ENCODE measurements around the gene DENND4B. TPM values are rescaled to one million over a fixed set of nuclear protein-coding genes. Genes with fewer than 3 reads are reported as not detected.

Gene DENND4B
- total and polyA plus RNA-seq, 9 of the 15 experiments (the other 6 are each of a cell fraction or from before 2014, with no cell fraction given): 9.5 to 80.5 (median 23.1) TPM

GRCh38 chr1:153985941-153986761, 39.6 kb upstream of the DENND4B start, which contains the start of gene RAB13 (continued):
- peak; percentile 49 for TF ChIP-seq E2F8 (IDR thresholded peaks at IDR 0.05; ENCODE audit: low read depth, partially characterized antibody)
- no peak for TF ChIP-seq HIVEP1 (CRISPR knock-in tag; IDR thresholded peaks at IDR 0.05)
- TF ChIP-seq, protein P1, sequence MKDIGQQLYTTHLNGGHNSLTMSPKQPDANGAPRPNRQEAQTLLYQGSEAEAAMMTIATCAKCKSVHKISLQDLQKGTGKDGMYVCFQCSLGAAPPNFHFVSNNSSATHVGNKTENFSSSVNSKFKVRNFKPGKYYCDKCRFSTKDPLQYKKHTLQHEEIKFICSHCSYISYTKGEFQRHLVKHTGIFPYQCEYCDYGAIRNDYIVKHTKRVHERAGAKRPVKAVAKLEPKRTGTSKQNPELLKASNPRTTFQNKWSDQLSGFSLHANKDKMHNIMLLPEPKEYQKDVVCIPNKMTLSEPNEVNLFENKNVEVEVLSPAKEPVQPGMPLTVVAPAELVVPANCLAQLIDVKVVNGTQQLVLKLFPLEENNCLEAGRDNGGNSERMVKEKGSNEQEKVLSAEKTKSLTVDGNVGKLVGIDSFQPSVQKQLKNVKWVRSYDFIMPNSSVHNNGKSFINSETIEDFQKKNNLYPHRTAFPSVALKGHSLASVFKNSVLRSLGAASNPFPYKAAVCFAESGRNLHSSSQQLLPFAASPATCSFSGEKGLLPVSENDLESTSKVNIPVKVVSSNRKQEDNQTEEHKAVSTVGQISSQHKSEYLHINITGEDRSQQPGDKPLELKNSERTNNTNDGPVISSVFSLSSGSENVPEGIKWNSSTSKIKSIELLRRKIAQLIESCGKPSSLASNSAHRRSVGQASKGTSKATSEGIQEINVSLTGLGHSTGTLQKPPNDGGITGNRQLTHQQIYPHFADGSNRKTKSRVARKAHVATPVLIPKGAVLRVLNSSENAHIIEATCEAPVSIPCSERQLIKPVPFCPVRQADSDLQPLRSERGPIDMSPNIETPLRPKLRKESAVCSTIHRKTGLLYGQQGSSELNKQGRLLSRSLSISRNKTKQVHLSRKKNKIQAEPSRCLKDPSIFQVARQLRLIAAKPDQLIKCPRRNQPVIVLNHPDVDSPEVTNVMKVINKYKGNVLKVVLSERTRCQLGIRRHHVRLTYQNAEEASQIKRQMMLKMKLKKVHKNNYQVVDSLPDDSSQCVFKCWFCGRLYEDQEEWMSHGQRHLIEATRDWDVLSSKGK (CRISPR knock-in tag; IDR thresholded peaks at IDR 0.05): no peak
- TF ChIP-seq, protein P2, sequence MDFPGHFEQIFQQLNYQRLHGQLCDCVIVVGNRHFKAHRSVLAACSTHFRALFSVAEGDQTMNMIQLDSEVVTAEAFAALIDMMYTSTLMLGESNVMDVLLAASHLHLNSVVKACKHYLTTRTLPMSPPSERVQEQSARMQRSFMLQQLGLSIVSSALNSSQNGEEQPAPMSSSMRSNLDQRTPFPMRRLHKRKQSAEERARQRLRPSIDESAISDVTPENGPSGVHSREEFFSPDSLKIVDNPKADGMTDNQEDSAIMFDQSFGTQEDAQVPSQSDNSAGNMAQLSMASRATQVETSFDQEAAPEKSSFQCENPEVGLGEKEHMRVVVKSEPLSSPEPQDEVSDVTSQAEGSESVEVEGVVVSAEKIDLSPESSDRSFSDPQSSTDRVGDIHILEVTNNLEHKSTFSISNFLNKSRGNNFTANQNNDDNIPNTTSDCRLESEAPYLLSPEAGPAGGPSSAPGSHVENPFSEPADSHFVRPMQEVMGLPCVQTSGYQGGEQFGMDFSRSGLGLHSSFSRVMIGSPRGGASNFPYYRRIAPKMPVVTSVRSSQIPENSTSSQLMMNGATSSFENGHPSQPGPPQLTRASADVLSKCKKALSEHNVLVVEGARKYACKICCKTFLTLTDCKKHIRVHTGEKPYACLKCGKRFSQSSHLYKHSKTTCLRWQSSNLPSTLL (IDR thresholded peaks at IDR 0.05): no peak
- TF ChIP-seq VEZF1 (CRISPR knock-in tag; IDR thresholded peaks at IDR 0.05): peak; percentile 23; the same call in 1 of the 2 replicates
- TF ChIP-seq NUFIP1 (IDR thresholded peaks at IDR 0.05; ENCODE audit: partially characterized antibody): no peak
- TF ChIP-seq RCOR1 (IDR thresholded peaks at IDR 0.05; ENCODE audit: borderline replicate concordance in 1 of 2, low read depth in 2 of 2, low read length in 2 of 2): no peak
- TF ChIP-seq, protein P3, sequence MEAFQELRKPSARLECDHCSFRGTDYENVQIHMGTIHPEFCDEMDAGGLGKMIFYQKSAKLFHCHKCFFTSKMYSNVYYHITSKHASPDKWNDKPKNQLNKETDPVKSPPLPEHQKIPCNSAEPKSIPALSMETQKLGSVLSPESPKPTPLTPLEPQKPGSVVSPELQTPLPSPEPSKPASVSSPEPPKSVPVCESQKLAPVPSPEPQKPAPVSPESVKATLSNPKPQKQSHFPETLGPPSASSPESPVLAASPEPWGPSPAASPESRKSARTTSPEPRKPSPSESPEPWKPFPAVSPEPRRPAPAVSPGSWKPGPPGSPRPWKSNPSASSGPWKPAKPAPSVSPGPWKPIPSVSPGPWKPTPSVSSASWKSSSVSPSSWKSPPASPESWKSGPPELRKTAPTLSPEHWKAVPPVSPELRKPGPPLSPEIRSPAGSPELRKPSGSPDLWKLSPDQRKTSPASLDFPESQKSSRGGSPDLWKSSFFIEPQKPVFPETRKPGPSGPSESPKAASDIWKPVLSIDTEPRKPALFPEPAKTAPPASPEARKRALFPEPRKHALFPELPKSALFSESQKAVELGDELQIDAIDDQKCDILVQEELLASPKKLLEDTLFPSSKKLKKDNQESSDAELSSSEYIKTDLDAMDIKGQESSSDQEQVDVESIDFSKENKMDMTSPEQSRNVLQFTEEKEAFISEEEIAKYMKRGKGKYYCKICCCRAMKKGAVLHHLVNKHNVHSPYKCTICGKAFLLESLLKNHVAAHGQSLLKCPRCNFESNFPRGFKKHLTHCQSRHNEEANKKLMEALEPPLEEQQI (IDR thresholded peaks at IDR 0.05): no peak
- TF ChIP-seq, protein P4, sequence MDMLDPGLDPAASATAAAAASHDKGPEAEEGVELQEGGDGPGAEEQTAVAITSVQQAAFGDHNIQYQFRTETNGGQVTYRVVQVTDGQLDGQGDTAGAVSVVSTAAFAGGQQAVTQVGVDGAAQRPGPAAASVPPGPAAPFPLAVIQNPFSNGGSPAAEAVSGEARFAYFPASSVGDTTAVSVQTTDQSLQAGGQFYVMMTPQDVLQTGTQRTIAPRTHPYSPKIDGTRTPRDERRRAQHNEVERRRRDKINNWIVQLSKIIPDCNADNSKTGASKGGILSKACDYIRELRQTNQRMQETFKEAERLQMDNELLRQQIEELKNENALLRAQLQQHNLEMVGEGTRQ (CRISPR knock-in tag; IDR thresholded peaks at IDR 0.05): no peak
- TF ChIP-seq ZNF707 (CRISPR knock-in tag; conservative IDR thresholded peaks at IDR 0.05): no peak

All from K562 (cell line).